HG02763 (cell line): ENCODE measurements around the gene GPR37L1.

Experiments
- ATAC-seq: cut with Tn5 transposase; IDR thresholded peaks from one replicate; pipeline ENCODE4 v1.9.1; 2021; ENCODE audit warnings: mild to moderate bottlenecking, moderate library complexity; ENCODE audit not compliant: unreplicated experiment

GPR37L1 gene

DNA sequence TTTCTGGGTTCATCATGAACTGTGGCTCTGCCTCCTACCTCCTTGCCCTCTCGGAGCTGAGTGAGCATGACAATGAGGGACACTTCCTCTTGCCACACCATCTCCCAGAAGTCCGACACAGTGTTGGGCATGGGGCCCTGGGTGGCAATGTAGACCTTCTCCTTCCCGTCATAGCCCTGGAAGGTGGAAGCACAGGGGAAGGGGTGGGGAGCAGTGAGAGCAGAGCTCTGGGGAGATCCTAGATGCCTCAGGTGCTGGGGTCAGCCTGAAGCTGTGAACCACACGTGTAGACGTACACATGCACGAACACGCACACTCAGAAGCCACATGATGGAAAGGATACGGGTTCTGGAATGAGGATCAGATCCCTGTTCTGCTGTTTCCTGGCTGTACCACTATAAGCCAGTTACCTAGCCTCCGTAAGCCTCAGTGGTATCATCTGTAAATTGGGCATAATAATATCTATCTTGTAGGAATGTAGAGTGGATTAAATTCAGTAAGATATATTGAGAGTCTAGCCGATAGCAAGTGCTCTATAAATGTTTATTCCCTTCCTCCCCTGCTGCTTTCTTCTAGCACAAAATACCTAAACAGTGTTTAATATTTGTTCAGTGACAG lies 31.5 kb downstream of the GPR37L1 start:
- ATAC-seq = no peak

DNA sequence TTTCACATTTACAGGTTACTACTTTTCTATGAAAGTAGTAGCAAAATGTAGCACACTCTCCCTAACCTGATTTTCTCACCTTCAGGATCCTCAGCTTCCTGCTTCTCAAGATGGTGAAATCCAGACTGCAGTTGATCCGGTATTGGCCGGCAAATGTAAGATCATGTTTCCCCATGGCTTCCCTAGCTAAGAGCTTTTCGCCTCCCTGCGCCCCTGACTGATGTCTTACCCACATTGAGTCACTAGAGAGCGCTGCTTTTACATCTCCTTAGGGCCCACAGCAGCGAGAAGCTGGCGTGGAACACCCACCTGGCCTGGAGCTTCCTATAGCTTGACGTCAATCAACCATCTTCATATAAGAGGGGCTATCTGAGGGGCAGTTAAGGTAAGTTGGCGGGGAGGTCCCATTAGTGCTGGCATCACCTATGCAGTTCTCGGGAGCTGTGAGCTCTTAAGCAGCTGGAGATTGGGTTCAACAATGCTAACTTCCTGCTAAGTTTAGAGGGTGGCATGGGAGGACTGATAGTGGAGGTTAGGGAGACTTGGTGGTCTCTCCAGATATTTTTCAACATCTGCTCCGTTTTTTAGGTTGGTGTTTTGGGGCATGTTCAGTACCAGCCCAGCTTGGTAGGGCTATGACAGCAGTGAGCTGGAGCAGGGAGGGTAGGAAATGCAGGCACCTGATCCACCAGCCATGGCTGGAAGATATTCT lies 32.2 kb downstream of the GPR37L1 start:
- no peak for ATAC-seq

DNA sequence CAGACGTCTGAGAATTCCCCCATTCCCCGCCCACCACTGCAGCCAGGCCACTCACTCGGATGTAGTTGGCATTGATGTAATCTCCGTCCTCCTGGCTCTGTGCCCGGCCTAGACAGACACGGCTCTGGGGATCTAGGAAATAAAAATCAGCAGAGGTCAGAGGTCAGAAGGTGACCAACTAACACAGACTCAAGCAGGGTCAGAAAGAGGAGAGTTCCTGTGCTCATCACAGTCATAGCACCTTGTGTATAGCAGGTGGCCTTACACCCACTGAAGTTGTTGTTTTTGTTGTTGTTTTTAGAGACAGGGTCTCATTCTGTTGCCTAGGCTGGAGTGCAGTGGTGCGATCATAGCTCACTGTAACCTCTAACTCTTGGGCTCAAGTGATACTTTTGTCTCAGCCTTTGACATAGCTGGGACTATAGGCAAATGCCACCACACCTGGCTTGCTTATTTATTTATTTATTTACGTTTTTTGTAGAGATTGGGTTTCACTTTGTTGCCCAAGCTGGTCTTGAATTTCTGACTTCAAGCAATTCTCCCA lies 32.8 kb downstream of the GPR37L1 start:
- no peak for ATAC-seq

- ATAC-seq = no peak
Observed at GRCh38 chr1:202156590-202156989, 33.9 kb downstream of the GPR37L1 start.

DNA sequence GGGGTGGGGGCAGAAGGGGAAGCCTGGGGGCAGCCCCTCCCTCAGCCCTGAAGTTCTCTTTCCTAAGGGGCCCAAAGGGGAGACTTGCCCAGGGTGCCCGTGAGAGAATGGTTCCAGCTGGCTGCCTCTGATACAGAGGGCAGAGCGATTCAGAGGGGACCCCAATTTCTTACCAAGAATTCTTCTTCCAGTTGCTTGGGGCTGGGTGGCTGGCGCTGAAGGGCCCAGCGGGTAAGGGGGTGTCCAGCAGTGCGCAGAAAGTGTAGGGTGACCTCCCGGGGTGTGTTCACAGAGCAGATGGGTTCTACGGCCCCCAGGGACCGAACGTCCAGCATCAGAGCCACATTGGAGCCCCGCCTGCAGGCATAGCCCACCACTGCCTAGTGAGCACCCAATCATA lies 35.2 kb downstream of the GPR37L1 start:
- ATAC-seq = no peak

DNA sequence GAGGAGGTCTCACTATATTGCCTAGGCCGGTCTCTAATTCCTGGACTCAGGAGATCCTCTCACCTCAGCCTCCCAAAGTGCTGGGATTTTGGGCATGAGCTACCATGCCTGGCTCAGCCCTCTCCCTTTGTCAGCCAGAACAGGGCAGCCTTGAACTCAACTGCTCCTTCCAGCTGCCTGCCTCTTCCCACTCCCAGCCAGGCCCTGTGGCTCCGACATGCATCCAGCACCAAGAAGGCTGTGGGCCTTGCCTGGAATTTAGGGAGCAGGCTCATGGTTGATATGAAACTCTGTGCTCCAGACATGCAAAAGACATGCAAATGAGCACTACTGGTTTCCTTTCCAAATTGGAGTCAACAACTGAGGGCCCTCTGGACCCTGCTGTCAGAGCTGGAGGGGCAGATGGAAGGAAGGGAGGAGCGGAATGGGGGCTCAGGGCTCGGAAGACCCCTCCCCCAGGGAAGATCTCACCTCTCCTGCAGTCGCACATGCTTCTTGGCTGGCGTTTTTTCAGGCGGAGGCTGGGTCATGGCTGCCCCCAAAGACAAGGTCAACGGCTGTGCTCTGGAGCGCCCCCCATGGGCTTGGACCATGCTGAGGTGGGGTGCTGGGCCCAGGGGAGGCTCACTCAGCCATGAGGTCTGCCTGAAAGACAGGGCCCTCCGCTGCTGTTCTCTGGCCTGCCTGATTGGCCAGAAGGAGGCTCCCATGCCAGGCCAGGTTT lies 36.3 kb downstream of the GPR37L1 start:
- ATAC-seq = no peak

DNA sequence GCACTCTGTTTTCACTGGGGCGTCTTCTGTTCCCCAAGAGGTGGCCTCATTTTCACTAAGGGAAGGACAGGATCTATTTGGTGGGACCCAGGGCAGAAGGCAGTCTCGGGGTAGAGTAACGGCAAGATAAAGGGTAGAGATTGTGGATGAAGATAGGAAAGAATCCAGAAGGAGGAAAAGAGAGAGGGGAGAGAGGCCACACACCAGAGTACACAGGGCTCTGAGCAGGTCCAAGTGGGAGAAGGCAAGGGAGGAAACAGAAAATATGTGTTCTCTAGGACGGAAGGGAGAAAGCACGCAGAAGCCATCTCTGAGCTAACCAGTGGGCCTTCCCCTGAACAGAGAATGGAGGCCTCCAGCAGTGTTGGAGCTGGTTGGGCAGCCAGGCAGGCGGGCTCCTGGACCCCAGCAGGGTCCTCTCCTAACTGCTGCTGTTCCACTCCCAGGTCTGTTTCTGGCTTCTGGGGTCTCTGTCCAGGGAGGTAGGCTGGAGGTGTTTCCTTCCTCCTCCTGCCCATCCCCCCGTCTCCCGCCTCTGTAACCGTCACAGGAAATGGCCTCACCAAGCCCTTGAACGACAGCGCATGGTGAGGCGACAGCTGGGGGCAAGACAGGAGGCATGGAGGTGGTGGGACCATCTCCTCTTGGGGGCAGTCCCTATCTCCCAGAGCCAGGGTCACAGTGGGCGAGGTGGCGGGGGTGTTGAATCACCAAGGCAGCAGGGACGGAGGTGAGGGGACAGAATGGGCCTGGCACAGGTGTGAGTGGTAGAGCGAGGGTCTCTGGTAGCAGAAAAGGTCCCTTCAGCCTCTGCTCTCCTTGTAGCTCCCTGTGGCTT lies 37.0 kb downstream of the GPR37L1 start:
- ATAC-seq = no peak

- ATAC-seq = peak; percentile 48
Observed at GRCh38 chr1:202160377-202160940, 37.7 kb downstream of the GPR37L1 start, which contains the start of gene PTPN7. TSS of gene PTPN7 (minus strand) at chr1:202160602. CDS start at chr1:202159402, 1,200 bp downstream.

GRCh38 chr1:202161151-202162046 lies 38.7 kb downstream of the GPR37L1 start:
- ATAC-seq = no peak

GRCh38 chr1:202162047-202162417 lies 39.3 kb downstream of the GPR37L1 start:
- ATAC-seq = peak; percentile 36

- ATAC-seq = no peak
Observed at GRCh38 chr1:202162418-202163280, 39.9 kb downstream of the GPR37L1 start.

GRCh38 chr1:202163281-202164270 lies 40.9 kb downstream of the GPR37L1 start:
- ATAC-seq = no peak

- peak; percentile 31 for ATAC-seq
Observed at GRCh38 chr1:202164271-202165037, 41.7 kb downstream of the GPR37L1 start.

DNA sequence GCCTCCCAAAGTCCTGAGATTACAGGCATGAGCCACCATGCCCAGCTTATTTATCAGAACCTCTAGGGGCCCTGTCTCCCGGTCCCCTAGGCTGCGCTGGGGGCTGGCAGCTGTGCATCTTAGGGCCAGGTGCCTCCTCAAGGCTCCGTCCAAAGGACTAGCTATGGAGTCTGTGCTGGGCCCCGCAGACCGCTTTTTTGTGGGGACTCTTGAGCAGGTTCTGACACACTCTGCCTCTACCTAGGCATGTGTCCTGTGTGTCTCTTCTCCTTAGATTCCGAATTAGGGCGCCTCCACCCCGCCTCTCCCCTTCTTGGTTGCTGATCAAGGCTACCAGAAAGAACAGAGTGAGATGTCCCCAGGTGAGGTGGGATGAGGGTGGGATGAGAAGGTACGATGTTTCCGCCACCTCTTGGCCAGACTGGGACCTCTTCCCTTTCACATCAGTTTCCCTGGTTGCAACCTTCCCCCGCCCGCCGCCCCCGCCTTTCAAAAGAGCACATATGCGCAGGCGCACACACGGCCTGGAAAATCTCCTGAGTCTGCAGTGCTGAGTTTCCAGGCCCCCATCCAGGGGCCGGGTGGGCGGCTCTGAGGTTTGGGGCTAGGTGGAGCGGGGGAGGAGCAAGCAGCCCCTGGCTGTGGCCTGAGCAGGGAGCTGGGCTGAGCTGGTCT lies 42.7 kb downstream of the GPR37L1 start:
- ATAC-seq = no peak

DNA sequence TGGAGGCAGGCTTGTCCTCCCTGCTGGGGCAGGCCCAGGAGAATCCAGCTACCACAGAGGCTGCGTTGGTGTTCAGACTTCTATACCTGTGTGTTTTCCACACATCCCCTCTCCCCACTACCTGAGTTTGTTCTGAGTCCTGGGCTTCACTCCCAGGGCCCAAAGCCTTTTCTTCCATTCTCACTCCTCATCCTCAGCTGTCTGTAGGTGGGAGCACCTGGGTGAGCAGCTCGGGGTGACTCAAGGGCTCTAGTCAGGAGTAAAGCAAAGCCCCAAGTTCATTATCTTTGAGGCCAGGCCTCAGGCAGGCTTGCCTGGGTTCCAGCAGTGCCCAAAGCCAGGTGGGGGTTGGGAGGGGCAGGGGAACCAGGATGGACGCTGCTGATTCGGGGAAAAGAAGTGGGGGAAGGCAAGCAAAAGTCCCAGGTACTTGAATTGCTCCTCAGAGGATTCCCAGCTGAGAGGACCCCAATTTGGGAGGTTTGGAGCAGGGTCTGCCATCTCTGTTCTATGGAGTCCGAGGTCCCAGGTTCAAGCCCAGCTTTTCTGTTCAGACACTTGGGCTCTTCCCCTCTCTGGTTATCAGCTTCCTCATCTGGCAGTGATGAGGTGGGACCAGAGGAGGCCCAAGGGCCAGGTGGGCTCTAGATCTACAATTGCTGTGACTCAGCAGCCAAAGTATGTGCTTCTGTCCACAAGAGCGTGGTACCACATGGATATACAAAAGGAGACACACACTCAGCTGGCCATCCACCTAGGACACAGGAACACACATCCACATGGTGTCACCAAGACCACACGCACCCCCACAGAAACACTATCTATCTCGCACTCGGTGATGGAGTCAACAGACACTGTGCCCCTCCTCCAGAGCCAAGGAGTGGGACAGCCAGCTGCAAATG lies 43.5 kb downstream of the GPR37L1 start:
- ATAC-seq = no peak
